Superior temporal gyrus (tissue), 1 donor: ENCODE measurements around the gene DUXB.
A peak's percentile ranks its signal among the peaks of the same experiment; 100 is the strongest.

Source experiments
- DNase-seq: peaks from one replicate; pipeline ENCODE4 v3.0.0-alpha.2; 2016; ENCODE audit errors: extremely low spot score

Gene DUXB

DNA sequence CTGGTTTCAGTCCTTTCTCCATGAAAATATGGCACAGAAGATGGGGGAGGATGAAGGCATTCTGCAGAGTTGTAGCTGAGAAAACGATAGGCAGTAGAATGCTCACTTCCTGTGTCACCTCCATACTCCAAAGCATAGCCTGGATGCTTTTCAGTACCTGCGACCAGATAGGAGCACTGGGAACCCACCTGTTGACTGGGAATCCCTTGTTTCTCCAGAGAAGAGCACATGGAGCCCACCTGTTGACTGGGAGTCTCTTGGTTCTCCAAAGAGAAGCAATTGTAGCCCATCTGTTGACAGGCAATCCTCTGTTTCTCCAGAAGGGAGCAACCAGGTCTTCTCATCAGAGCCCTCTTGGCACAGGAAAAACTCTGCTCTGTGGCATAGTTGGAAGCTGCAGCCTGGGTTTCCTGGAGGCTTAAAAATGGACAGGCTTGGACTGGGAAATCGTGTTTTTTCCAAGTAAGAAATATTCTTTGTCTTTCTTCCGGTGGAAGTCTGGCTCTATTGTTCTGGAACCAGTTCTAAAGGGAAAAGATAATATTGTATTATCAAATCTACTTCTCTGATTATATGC lies 40.4 kb downstream of the DUXB start:
- peak; percentile 47 for DNase-seq

DNA sequence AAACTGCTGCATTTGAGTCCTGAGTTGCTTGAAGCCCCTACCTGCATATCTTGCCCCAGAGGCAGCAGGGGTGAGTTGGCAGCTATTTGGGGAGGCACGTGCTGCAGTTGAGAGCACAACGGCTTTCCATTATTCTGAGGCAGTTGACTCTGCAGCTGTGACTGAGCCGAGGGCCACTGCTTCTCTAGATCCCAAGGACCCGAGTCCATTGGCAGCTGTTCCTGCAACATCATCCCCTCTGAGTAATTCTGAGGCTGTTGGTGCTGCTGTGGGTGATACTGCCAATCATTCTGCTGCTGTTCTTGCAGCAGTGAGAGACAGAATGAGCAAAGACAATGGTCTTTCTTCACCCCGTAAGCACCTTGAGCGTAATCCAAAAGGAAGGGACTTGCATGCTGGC lies 40.9 kb downstream of the DUXB start:
- DNase-seq = peak; percentile 74

DNA sequence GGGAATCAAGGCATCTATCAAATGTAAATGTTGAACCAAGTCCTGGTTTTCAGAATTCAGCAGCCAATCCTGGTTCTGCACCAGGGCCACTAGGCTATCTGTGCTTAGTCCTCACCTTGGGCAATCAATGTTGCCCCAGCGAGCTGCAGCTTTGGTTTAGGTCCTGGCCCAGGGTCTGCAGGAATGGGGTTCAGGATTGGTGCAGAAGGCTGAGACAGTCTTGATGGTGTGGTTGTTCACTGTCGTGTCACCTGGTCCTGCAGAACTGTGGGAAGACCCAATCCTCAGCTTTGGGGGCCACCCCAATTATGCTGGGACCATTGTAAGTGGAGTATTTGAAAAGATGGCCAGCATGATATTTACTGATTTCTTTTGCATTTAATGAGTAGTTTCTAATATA lies 43.1 kb downstream of the DUXB start:
- DNase-seq = no peak

DNA sequence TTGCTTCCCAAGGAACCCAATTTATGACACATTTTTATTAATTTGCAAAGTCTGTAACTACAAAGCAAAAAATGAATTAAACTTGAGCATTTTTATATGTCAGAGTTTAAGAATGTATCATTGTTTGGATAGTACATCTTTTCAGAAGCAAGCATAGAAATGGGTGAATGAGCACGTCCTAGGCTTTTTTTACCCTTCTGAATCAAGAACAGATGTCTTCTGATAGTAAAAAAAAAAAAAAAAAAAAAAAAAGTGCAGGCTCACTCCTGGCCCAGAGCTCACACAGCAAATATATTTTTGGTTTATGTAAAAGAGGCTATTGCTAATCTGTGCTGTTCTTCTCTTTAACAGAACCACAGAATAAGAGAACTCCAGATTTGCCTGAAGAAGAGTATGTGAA lies 47.3 kb downstream of the DUXB start:
- peak; percentile 36 for DNase-seq

DNA sequence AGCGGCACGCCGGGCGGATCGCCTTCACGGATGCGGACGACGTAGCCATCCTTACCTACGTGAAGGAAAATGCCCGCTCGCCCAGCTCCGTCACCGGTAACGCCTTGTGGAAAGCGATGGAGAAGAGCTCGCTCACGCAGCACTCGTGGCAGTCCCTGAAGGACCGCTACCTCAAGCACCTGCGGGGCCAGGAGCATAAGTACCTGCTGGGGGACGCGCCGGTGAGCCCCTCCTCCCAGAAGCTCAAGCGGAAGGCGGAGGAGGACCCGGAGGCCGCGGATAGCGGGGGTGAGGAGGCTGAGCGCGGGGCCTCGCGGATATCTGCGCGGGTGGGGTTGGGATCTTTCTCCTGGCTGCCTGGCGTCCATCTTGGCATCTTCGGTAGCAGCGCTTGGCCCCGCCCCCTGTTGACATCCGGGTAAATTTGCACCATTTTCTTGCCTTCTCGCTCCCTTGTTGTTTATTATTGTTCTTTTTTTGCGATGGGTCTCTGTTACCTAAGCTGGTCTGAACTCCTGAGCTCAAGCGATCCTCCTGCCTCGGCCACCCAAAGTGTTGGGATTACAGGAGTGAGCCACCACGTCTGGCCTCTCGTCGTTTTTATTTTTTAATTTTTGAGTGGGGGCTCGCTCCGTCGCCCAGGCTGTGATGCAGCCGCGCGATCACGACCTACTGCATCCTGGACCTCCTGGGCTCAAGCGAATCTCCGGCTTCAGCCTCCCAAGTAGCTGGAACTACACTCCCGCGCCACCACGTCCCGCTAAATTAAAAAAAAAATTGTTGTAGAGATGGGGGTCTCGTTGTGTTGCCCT lies 52.8 kb downstream of the DUXB start:
- DNase-seq = peak; percentile 91

DNA sequence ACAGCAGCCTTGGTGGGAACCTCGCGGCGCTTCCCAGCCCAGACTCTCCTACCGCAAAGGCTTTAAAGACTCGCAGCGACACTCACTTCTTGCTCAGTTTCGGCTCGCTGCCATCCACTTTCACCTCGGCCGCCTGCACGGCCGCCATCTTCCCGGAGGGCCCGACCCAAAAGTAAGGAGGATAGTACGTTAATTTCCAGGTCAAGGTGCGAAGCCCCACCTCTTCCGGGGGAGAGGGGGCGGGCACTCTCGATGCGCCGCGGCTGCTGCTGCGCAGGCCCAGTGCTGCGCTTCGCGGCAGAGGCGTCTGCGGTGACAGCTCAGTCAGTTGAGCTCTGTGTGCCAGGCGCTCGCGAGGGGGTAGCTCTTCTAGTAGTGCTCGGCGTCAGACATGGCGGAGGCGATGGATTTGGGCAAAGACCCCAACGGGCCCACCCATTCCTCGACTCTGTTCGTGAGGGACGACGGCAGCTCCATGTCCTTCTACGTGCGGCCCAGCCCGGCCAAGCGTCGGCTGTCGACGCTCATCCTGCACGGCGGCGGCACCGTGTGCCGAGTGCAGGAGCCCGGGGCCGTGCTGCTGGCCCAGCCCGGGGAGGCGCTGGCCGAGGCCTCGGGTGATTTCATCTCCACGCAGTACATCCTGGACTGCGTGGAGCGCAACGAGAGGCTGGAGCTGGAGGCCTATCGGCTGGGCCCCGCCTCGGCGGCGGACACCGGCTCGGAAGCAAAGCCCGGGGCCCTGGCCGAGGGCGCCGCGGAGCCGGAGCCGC lies 53.6 kb downstream of the DUXB start, which contains the start of the genes KARS1 and TERF2IP:
Gene KARS1, minus strand, starts transcription at position 174 of the 773 bp plus-strand sequence. Its CDS starts 26 bp downstream, at position 148.
Gene TERF2IP, plus strand, starts transcription at position 282 of the 773 bp plus-strand sequence. Its CDS starts 110 bp downstream, at position 392.
- peak; percentile 97 for DNase-seq

DNA sequence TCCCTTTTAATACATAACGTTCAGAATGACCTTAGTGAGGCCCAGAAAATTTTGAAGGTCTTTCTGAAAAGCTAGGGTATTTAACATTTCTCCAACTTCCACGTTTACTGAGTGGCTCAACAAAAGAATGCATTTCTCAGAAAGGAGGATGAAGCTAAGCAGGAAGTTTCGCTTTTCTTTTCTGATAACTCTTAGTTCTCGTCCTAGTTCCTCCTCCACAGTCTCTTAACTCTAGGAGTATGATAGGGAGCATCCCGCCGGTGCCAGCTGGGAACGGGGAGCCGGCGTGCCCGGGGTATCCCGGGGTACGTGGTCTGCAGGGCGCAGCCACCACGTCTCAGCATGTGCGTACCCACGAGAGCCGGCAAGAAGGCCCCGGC lies 54.2 kb downstream of the DUXB start:
- DNase-seq = no peak

DNA sequence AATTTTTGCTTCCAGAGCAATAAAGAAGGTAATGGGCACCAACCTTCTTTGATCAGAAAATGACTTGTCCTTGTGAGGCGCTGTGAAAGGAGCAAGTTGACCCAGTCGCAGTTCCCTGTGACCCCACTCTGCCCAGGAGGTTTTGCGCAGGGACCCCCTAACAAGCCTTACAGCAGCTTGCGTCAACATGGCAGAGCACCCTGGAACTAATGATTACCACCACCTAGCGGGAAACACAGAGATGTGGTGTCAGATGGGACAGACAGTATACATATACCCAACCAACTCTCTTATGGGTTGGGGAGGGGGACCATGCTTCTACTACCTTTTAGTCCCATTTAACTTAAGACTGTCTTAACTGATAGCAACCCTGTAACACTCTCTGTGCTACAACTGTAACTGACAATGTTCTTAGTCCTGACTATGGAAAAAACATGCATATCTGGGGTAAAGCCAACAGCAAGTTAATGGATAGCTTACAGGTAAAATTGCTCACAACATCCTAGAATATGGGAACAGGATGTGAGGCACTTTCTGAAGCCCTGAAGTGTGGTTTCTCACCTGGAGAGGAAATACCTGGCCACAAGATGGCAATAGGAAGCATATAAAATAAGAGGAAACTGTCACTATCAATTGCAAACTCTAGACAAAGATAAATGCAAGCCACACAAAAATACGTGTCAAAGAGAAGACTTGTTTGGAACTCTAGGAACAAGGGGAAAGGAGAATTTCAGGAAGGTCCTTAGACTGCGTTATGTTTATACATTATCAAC lies 56.8 kb downstream of the DUXB start:
- DNase-seq = no peak
